GM19395 (cell line): ENCODE data around the gene AGBL3.
A peak's percentile ranks its signal among the peaks of the same experiment; 100 is the strongest.

Source experiments
- ATAC-seq: cut with Tn5 transposase; IDR thresholded peaks from one replicate; pipeline ENCODE4 v1.9.1; 2021; ENCODE audit warnings: mild to moderate bottlenecking, moderate library complexity; ENCODE audit not compliant: unreplicated experiment

The AGBL3 gene

GRCh38 chr7:134986363-134987251, at the start of gene AGBL3:
Gene AGBL3 (plus strand): TSS chr7:134986508. CDS start chr7:134987934, 1,426 bp downstream.
- peak; percentile 94 for ATAC-seq

GRCh38 chr7:134936893-134937510, 49.3 kb upstream of the AGBL3 start:
- ATAC-seq = no peak

GRCh38 chr7:134938141-134938540, 48.2 kb upstream of the AGBL3 start:
- ATAC-seq = no peak

GRCh38 chr7:134939136-134939535, 47.2 kb upstream of the AGBL3 start:
- no peak for ATAC-seq

GRCh38 chr7:134940729-134941128, 45.6 kb upstream of the AGBL3 start:
- no peak for ATAC-seq

- ATAC-seq = no peak
Observed at GRCh38 chr7:134941185-134941900, 45.0 kb upstream of the AGBL3 start.

GRCh38 chr7:134941952-134942351, 44.4 kb upstream of the AGBL3 start:
- no peak for ATAC-seq

- no peak for ATAC-seq
Observed at GRCh38 chr7:134942690-134943466, 43.4 kb upstream of the AGBL3 start.

- ATAC-seq = peak; percentile 68
Observed at GRCh38 chr7:134943785-134944400, 42.4 kb upstream of the AGBL3 start.

GRCh38 chr7:134945691-134946090, 40.6 kb upstream of the AGBL3 start:
- no peak for ATAC-seq

- ATAC-seq = no peak
Observed at GRCh38 chr7:134946260-134946659, 40.0 kb upstream of the AGBL3 start.

- ATAC-seq = no peak
Observed at GRCh38 chr7:134947329-134947728, 39.0 kb upstream of the AGBL3 start.

GRCh38 chr7:134947831-134948230, 38.5 kb upstream of the AGBL3 start:
- no peak for ATAC-seq

- ATAC-seq = no peak
Observed at GRCh38 chr7:134948246-134948645, 38.1 kb upstream of the AGBL3 start.

GRCh38 chr7:134948736-134949135, 37.6 kb upstream of the AGBL3 start:
- no peak for ATAC-seq

- no peak for ATAC-seq
Observed at GRCh38 chr7:134949171-134949570, 37.1 kb upstream of the AGBL3 start.

- no peak for ATAC-seq
Observed at GRCh38 chr7:134954197-134955082, 31.9 kb upstream of the AGBL3 start.

GRCh38 chr7:134957005-134957404, 29.3 kb upstream of the AGBL3 start:
- ATAC-seq = no peak

GRCh38 chr7:134959810-134960209, 26.5 kb upstream of the AGBL3 start:
- no peak for ATAC-seq
